Fibroblast of lung (primary cell): ENCODE measurements around the gene TMEM184B.

Source experiments
- CTCF ChIP-seq, 2 donors: IDR thresholded peaks in 1 of 2; conservative IDR thresholded peaks in 1 of 2; 1 replicate in 1 of 2; 2 replicates in 1 of 2; pipeline ENCODE4 v1.5.1; 2011 to 2012; ENCODE audit warnings: low read length in 2 of 2, control low read depth in 1 of 2, inconsistent platforms in 1 of 2, low read depth in 1 of 2, mild to moderate bottlenecking in 1 of 2
- EZH2 ChIP-seq: IDR thresholded peaks from 2 replicates; pipeline ENCODE4 v1.5.1; 2012; ENCODE audit warnings: low read length, control low read depth, mild to moderate bottlenecking; ENCODE audit errors: missing control alignments

- TF ChIP-seq CTCF (conservative IDR thresholded peaks at IDR 0.05 in 1 of 2, IDR thresholded peaks at IDR 0.05 in 1 of 2; ENCODE audit: low read depth in 1 of 2, low read length in 2 of 2) (no peak), EZH2 (no peak)
These were observed 23.6 kb upstream of the TMEM184B start for GRCh38 chr22:38296372-38296771.
